Raji (cell line): Measurements from ENCODE around the gene SYNE3.

Experiments
- POLR2A ChIP-seq: IDR thresholded peaks from 2 replicates; pipeline ENCODE4 v1.6.1; 2011; ENCODE audit warnings: low read depth, low read length, control low read depth; ENCODE audit not compliant: insufficient read depth

Gene SYNE3

GRCh38 chr14:95496111-95496681, 20.3 kb downstream of the SYNE3 start:
- no peak for TF ChIP-seq POLR2A

GRCh38 chr14:95495538-95496025, 20.9 kb downstream of the SYNE3 start:
- TF ChIP-seq POLR2A, result peak; percentile 55; the same call in 1 of the 2 replicates

GRCh38 chr14:95495076-95495475, 21.4 kb downstream of the SYNE3 start:
- TF ChIP-seq POLR2A, result no peak

GRCh38 chr14:95494456-95494855, 22.0 kb downstream of the SYNE3 start:
- no peak for TF ChIP-seq POLR2A

- no peak for TF ChIP-seq POLR2A
Measured at GRCh38 chr14:95493976-95494375, 22.5 kb downstream of the SYNE3 start.

- no peak for TF ChIP-seq POLR2A
Measured at GRCh38 chr14:95493503-95493902, 22.9 kb downstream of the SYNE3 start.

GRCh38 chr14:95491936-95492608, 24.4 kb downstream of the SYNE3 start:
- TF ChIP-seq POLR2A, result no peak

- TF ChIP-seq POLR2A, result no peak
Measured at GRCh38 chr14:95490727-95491451, 25.6 kb downstream of the SYNE3 start.

GRCh38 chr14:95490138-95490509, 26.3 kb downstream of the SYNE3 start:
- TF ChIP-seq POLR2A, result no peak

GRCh38 chr14:95489214-95490137, 27.0 kb downstream of the SYNE3 start:
- no peak for TF ChIP-seq POLR2A

GRCh38 chr14:95488376-95489213, 27.9 kb downstream of the SYNE3 start:
- no peak for TF ChIP-seq POLR2A

- no peak for TF ChIP-seq POLR2A
Measured at GRCh38 chr14:95487669-95488084, 28.8 kb downstream of the SYNE3 start.

- TF ChIP-seq POLR2A, result no peak
Measured at GRCh38 chr14:95486875-95487668, 29.4 kb downstream of the SYNE3 start.
